Astrocyte of the spinal cord (primary cell): ENCODE measurements around the gene NME9.

Experiments
- DNase-seq: peaks from one replicate; pipeline ENCODE4 v3.0.0; 2011; ENCODE audit warnings: low read depth, low spot score
- H3K4me3 ChIP-seq: 2 replicates; pipeline ENCODE4 v1.5.1; 2011; ENCODE audit warnings: low read depth, mild to moderate bottlenecking, low read length, moderate library complexity
- CTCF ChIP-seq: IDR thresholded peaks from 2 replicates; pipeline ENCODE4 v1.5.1; 2012; ENCODE audit warnings: low read depth, mild to moderate bottlenecking, low read length, inconsistent platforms
- in situ Hi-C: cut with HindIII; loops from 2 replicates; pipeline ENCODE4 v1.10.0; 2017; ENCODE audit warnings: low sequenced_read_pairs

Gene NME9

GRCh38 chr3:138336454-138336999 is 6.9 kb upstream of the NME9 start:
- no peak for TF ChIP-seq CTCF
- in situ Hi-C loops: no loop called here
- H3K4me3 ChIP-seq: no peak overlapping the region
- DNase-seq: no peak

GRCh38 chr3:138334608-138335007 is 5.0 kb upstream of the NME9 start:
- no peak for DNase-seq
- TF ChIP-seq CTCF: no peak
- in situ Hi-C loops: no loop called here
- H3K4me3 ChIP-seq: no peak overlapping the region

- peak; percentile 50 for DNase-seq
- in situ Hi-C loops: no loop called here
- peak; percentile 63 for TF ChIP-seq CTCF
- no peak overlapping the region for H3K4me3 ChIP-seq
Observed at GRCh38 chr3:138332472-138333073, 2.9 kb upstream of the NME9 start.

GRCh38 chr3:138331143-138331894 is 1.7 kb upstream of the NME9 start:
- in situ Hi-C loops: no loop called here
- TF ChIP-seq CTCF: peak; percentile 38
- no peak for DNase-seq
- H3K4me3 ChIP-seq: no peak overlapping the region

GRCh38 chr3:138329984-138330293 is 288 bp upstream of the NME9 start:
- TF ChIP-seq CTCF: no peak
- peak overlapping the region; percentile 53 for H3K4me3 ChIP-seq
- DNase-seq: no peak
- in situ Hi-C loops: no loop called here

GRCh38 chr3:138328341-138328740 is 1.3 kb downstream of the NME9 start:
- no peak for DNase-seq
- in situ Hi-C loops: no loop called here
- TF ChIP-seq CTCF: no peak
- H3K4me3 ChIP-seq: no peak overlapping the region
